K562 (cell line): ENCODE measurements around the gene RPTOR. TPM values are rescaled to one million over a fixed set of nuclear protein-coding genes. Genes with fewer than 3 reads are reported as not detected.

Source experiments
- CBX2 ChIP-seq: fragments of 200-600 bp; sonication (generic); IDR thresholded peaks from one replicate; pipeline ENCODE4 v1.6.1; 2012; ENCODE audit warnings: mild to moderate bottlenecking, low read length, inconsistent platforms; ENCODE audit not compliant: insufficient read depth, poor library complexity, severe bottlenecking
- CHCHD3 ChIP-seq: fragments of 250-450 bp; sonication (Bioruptor Pico); IDR thresholded peaks from 2 replicates; pipeline ENCODE4 v2.1.2; 2022; ENCODE audit warnings: mild to moderate bottlenecking
- DPF2 ChIP-seq: fragments of 450-650 bp; IDR thresholded peaks from 2 replicates; pipeline ENCODE4 v1.6.1; 2016
- EHMT2 ChIP-seq: fragments of 450-650 bp; IDR thresholded peaks from 2 replicates; pipeline ENCODE4 v1.6.1; 2018; ENCODE audit warnings: antibody characterized with exemption
- EP400 ChIP-seq: fragments of 450-650 bp; IDR thresholded peaks from 2 replicates; pipeline ENCODE4 v1.6.1; 2017; ENCODE audit warnings: antibody characterized with exemption, mild to moderate bottlenecking, moderate library complexity
- FOSL1 ChIP-seq: fragments of 200-800 bp; sonication (Bioruptor generic); conservative IDR thresholded peaks from 2 replicates; pipeline ENCODE4 v1.6.1; 2016; ENCODE audit warnings: missing genetic modification characterization, missing compliant biosample characterization
- HDAC6 ChIP-seq: IDR thresholded peaks from 2 replicates; pipeline ENCODE4 v1.6.1; 2012; ENCODE audit warnings: low read depth, mild to moderate bottlenecking, control low read depth, inconsistent platforms, low read length, moderate library complexity
- MED1 ChIP-seq: sonication (generic); formaldehyde crosslinking; IDR thresholded peaks from 2 replicates; pipeline ENCODE4 v1.8.1; 2023; ENCODE audit warnings: missing genetic modification reagents, borderline replicate concordance
- MXI1 ChIP-seq: IDR thresholded peaks from 2 replicates; pipeline ENCODE4 v1.6.1; 2011; ENCODE audit warnings: low read depth, mild to moderate bottlenecking, improper control_type of control experiment, low read length
- NFXL1 ChIP-seq: fragments of 450-650 bp; formaldehyde crosslinking; IDR thresholded peaks from 2 replicates; pipeline ENCODE4 v1.4.0; 2021; ENCODE audit warnings: mild to moderate bottlenecking
- PHB2 ChIP-seq: fragments of 450-650 bp; IDR thresholded peaks from 2 replicates; pipeline ENCODE4 v1.6.1; 2017; ENCODE audit warnings: low read depth
- RBFOX2 ChIP-seq: fragments of 200-400 bp; formaldehyde crosslinking; IDR thresholded peaks from 2 replicates; pipeline ENCODE4 v1.6.1; 2017; ENCODE audit warnings: low read depth, mild to moderate bottlenecking, low read length, moderate library complexity
- RBM17 ChIP-seq: fragments of 200-400 bp; formaldehyde crosslinking; IDR thresholded peaks from 2 replicates; pipeline ENCODE4 v1.6.1; 2017; ENCODE audit warnings: low read depth, mild to moderate bottlenecking, low read length, borderline replicate concordance
- SMARCB1 ChIP-seq: IDR thresholded peaks from 2 replicates; pipeline ENCODE4 v1.6.1; 2011; ENCODE audit warnings: improper control_type of control experiment, low read depth; ENCODE audit not compliant: insufficient read length
- TBL1XR1 ChIP-seq, 2 experiments: IDR thresholded peaks; 2 replicates each; pipeline ENCODE4 v1.6.1; 2012; ENCODE audit warnings: improper control_type of control experiment in 2 of 2, low read length in 2 of 2, mild to moderate bottlenecking in 1 of 2
- TCF7 ChIP-seq: sonication (generic); IDR thresholded peaks from 2 replicates; pipeline ENCODE4 v1.6.1; 2016; ENCODE audit warnings: antibody characterized with exemption, borderline replicate concordance
- U2AF2 ChIP-seq: fragments of 200-400 bp; formaldehyde crosslinking; optimal IDR thresholded peaks from 2 replicates; pipeline ENCODE3; 2017; ENCODE audit warnings: low read depth, mild to moderate bottlenecking, low read length
- ZNF785 ChIP-seq: fragments of 250-450 bp; sonication (Bioruptor Pico); IDR thresholded peaks from 2 replicates; pipeline ENCODE4 v1.4.0; 2020; ENCODE audit warnings: mild to moderate bottlenecking
- polyA plus RNA-seq, 8 experiments: library from polyadenylated mRNA; depleted of rRNA in 4 of 8; stranded (reverse) in 5 of 8; unstranded in 3 of 8; fragments of >200 nt; fragmentation: Nextera tagmentation in 2 of 8; fragmentation: Illumina TruSeq in 1 of 8; extraction: Ambion mirVana in 2 of 8; extraction: Trizol in 1 of 8; gene quantifications; 2 replicates each; pipeline versions ENCODE4 v1.2.1 to v1.2.3, GENCODE V29; 2011 to 2014; ENCODE audit warnings: inconsistent platforms in 1 of 8, missing spikeins in 1 of 8
- total RNA-seq, 7 experiments: library from RNA; depleted of rRNA in 6 of 7; stranded (reverse); fragments of >200 nt in 6 of 7; fragmentation: Illumina TruSeq in 2 of 7; extraction: Trizol in 2 of 7; gene quantifications; 2 replicates each; pipeline versions ENCODE4 v1.2.1 to v1.2.3, GENCODE V29; 2011 to 2021; ENCODE audit warnings: low replicate concordance in 1 of 7
- TF ChIP-seq, protein P1 (sequence below): sonication (generic); formaldehyde crosslinking; IDR thresholded peaks from 2 replicates; pipeline ENCODE4 v1.8.1; 2023; ENCODE audit warnings: mild to moderate bottlenecking, missing genetic modification reagents, moderate library complexity
- TF ChIP-seq, protein P2 (sequence below): sonication (generic); formaldehyde crosslinking; IDR thresholded peaks from 2 replicates; pipeline ENCODE4 v1.8.1; 2022; ENCODE audit warnings: missing genetic modification reagents
- TF ChIP-seq, protein P3 (sequence below), 3 experiments: IDR thresholded peaks in 2 of 3; conservative IDR thresholded peaks in 1 of 3; 2 replicates each; pipeline ENCODE4 v1.5.1; 2011 to 2012; ENCODE audit warnings: low read length in 3 of 3, mild to moderate bottlenecking in 3 of 3, control low read depth in 2 of 3, improper control_type of control experiment in 1 of 3, inconsistent platforms in 1 of 3, low read depth in 1 of 3, mixed read lengths in 1 of 3, moderate library complexity in 1 of 3; ENCODE audit not compliant: insufficient read depth in 2 of 3
- TF ChIP-seq, protein P4 (sequence below), 2 experiments: fragments of 450-650 bp in 1 of 2; sonication (generic) in 1 of 2; formaldehyde crosslinking in 1 of 2; IDR thresholded peaks in 1 of 2; conservative IDR thresholded peaks in 1 of 2; 2 replicates each; pipeline versions ENCODE4 v1.6.1 to v1.8.1; 2016 to 2023; ENCODE audit warnings: mild to moderate bottlenecking in 2 of 2, moderate library complexity in 2 of 2, inconsistent platforms in 1 of 2, missing genetic modification reagents in 1 of 2

Gene RPTOR
- total and polyA plus RNA-seq, 9 of the 15 experiments (the other 6 are each of a cell fraction or from before 2014, with no cell fraction given), result 0.24 to 54.1 (median 10.2) TPM

DNA sequence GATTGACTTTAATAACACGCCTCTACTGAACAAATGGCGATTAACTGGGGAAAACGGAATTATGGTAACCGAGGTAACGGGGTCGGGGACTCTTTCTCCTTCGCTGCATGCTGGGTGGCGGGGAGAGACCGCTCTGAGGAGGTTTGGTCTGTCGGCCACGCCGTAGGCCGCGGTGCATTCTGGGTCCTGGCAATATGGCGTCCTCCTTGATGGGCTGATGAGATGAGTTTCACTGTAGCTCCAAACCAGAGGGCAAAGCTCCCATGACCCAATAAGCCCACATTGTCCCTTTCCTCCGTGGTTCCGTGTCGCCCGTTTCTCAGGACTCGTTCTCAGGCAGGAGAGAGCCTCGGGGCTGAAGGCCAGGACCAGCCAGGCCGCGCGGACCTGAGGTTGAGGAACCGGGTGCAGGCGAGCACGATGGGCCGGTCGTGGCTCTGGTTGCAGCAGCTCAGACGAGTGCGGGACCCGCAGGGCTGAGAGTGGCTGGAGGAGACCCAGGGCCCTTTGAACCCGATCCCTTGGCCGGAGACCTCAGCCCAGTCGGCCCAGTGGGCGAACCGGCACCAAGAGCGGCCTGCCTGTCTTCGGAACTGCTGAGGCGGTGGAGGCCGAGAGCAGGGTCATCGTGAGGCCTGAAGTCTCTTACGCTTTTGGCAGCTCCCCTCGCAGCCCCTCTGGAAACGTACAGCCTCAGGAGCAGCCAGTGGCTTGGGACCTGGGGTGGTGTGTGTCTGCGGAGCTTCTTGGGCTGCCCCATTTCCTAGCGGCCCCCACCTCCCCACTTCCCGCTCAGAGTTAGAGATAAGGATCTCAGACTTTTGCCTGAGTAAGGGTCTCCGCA, at the start of gene RPTOR (continued):
- TF ChIP-seq NFXL1 (CRISPR knock-in tag) (no peak), EHMT2 (peak; percentile 31; the same call in 1 of the 2 replicates), CHCHD3 (CRISPR knock-in tag) (no peak), TBL1XR1 (IDR thresholded peaks at IDR 0.05; ENCODE audit: low read length in 2 of 2) (peak in 1 of 2 experiments; percentile 23; a peak in 1 of 4 replicates), CBX2 (no peak), MED1 (CRISPR knock-in tag) (no peak), RBM17 (no peak), HDAC6 (no peak), MXI1 (no peak; the same call in 1 of the 2 replicates), FOSL1 (tag) (peak; percentile 28; the same call in 1 of the 2 replicates), U2AF2 (no peak), SMARCB1 (no peak), EP400 (peak; percentile 92), PHB2 (no peak), TCF7 (no peak), RBFOX2 (peak; percentile 92), DPF2 (no peak), ZNF785 (CRISPR knock-in tag) (no peak)
- TF ChIP-seq, protein P1, sequence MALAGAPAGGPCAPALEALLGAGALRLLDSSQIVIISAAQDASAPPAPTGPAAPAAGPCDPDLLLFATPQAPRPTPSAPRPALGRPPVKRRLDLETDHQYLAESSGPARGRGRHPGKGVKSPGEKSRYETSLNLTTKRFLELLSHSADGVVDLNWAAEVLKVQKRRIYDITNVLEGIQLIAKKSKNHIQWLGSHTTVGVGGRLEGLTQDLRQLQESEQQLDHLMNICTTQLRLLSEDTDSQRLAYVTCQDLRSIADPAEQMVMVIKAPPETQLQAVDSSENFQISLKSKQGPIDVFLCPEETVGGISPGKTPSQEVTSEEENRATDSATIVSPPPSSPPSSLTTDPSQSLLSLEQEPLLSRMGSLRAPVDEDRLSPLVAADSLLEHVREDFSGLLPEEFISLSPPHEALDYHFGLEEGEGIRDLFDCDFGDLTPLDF (CRISPR knock-in tag), result no peak; the same call in 1 of the 2 replicates
- TF ChIP-seq, protein P2, sequence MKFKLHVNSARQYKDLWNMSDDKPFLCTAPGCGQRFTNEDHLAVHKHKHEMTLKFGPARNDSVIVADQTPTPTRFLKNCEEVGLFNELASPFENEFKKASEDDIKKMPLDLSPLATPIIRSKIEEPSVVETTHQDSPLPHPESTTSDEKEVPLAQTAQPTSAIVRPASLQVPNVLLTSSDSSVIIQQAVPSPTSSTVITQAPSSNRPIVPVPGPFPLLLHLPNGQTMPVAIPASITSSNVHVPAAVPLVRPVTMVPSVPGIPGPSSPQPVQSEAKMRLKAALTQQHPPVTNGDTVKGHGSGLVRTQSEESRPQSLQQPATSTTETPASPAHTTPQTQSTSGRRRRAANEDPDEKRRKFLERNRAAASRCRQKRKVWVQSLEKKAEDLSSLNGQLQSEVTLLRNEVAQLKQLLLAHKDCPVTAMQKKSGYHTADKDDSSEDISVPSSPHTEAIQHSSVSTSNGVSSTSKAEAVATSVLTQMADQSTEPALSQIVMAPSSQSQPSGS, result no peak
- TF ChIP-seq, protein P3, sequence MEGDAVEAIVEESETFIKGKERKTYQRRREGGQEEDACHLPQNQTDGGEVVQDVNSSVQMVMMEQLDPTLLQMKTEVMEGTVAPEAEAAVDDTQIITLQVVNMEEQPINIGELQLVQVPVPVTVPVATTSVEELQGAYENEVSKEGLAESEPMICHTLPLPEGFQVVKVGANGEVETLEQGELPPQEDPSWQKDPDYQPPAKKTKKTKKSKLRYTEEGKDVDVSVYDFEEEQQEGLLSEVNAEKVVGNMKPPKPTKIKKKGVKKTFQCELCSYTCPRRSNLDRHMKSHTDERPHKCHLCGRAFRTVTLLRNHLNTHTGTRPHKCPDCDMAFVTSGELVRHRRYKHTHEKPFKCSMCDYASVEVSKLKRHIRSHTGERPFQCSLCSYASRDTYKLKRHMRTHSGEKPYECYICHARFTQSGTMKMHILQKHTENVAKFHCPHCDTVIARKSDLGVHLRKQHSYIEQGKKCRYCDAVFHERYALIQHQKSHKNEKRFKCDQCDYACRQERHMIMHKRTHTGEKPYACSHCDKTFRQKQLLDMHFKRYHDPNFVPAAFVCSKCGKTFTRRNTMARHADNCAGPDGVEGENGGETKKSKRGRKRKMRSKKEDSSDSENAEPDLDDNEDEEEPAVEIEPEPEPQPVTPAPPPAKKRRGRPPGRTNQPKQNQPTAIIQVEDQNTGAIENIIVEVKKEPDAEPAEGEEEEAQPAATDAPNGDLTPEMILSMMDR (IDR thresholded peaks at IDR 0.05 in 2 of 3, conservative IDR thresholded peaks at IDR 0.05 in 1 of 3; ENCODE audit: insufficient read depth in 2 of 3, low read depth in 1 of 3, low read length in 3 of 3), result no peak
- TF ChIP-seq, protein P4, sequence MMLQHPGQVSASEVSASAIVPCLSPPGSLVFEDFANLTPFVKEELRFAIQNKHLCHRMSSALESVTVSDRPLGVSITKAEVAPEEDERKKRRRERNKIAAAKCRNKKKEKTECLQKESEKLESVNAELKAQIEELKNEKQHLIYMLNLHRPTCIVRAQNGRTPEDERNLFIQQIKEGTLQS (IDR thresholded peaks at IDR 0.05), result no peak
- TF ChIP-seq, protein P4 (CRISPR knock-in tag; conservative IDR thresholded peaks at IDR 0.05), result no peak
